Activated naive CD8-positive, alpha-beta T cell (primary cell): ENCODE measurements around the gene TMEM259.

Experiments
- H3K27ac Mint-ChIP-seq: one replicate; pipeline ENCODE4 v1.8.0; 2021; ENCODE audit warnings: mixed read lengths
- H3K27me3 Mint-ChIP-seq: one replicate; pipeline ENCODE4 v1.8.0; 2021; ENCODE audit warnings: mixed read lengths
- H3K36me3 Mint-ChIP-seq: one replicate; pipeline ENCODE4 v1.8.0; 2021; ENCODE audit warnings: mixed read lengths
- H3K4me1 Mint-ChIP-seq: one replicate; pipeline ENCODE4 v1.8.0; 2021; ENCODE audit warnings: low read depth, mixed read lengths
- H3K4me3 Mint-ChIP-seq: one replicate; pipeline ENCODE4 v1.8.0; 2021; ENCODE audit warnings: mild to moderate bottlenecking, mixed read lengths
- H3K9me3 Mint-ChIP-seq: one replicate; pipeline ENCODE4 v1.8.0; 2021; ENCODE audit warnings: low read depth, mixed read lengths

The TMEM259 gene

GRCh38 chr19:1020868-1021425 lies at the start of gene TMEM259:
TMEM259 (minus strand) TSS chr19:1021123; CDS start chr19:1020996, 127 bp downstream.
- H3K4me3 Mint-ChIP-seq = peak within 1 kb of the TSS; percentile 93
- H3K9me3 Mint-ChIP-seq = no peaks in the 10 kb centered on the region
- no peaks in the 10 kb centered on the region for H3K36me3 Mint-ChIP-seq
- H3K27ac Mint-ChIP-seq = peak within 1 kb of the TSS; percentile 99
- no peaks in the 10 kb centered on the region for H3K27me3 Mint-ChIP-seq
- H3K4me1 Mint-ChIP-seq = peaks cover 33% of the 10 kb centered on the region

GRCh38 chr19:1070576-1070930 lies 49.6 kb upstream of the TMEM259 start:
- H3K27ac Mint-ChIP-seq = no peak overlapping the region
- no peaks in the 10 kb centered on the region for H3K9me3 Mint-ChIP-seq
- H3K4me3 Mint-ChIP-seq = peak overlapping the region; percentile 13
- H3K36me3 Mint-ChIP-seq = peaks cover 9% of the 10 kb centered on the region
- peaks cover 47% of the 10 kb centered on the region for H3K4me1 Mint-ChIP-seq
- H3K27me3 Mint-ChIP-seq = no peaks in the 10 kb centered on the region

GRCh38 chr19:1069009-1069779 lies 48.3 kb upstream of the TMEM259 start:
- H3K4me1 Mint-ChIP-seq = peaks cover 52% of the 10 kb centered on the region
- H3K27me3 Mint-ChIP-seq = no peaks in the 10 kb centered on the region
- H3K27ac Mint-ChIP-seq = peak overlapping the region; percentile 96
- no peaks in the 10 kb centered on the region for H3K9me3 Mint-ChIP-seq
- peaks cover 9% of the 10 kb centered on the region for H3K36me3 Mint-ChIP-seq
- H3K4me3 Mint-ChIP-seq = peak overlapping the region; percentile 91

- H3K9me3 Mint-ChIP-seq = no peaks in the 10 kb centered on the region
- H3K4me1 Mint-ChIP-seq = peaks cover 49% of the 10 kb centered on the region
Measured at GRCh38 chr19:1068009-1069001, 47.4 kb upstream of the TMEM259 start.

GRCh38 chr19:1067341-1067957 lies 46.5 kb upstream of the TMEM259 start:
- Mint-ChIP-seq H3K27me3 (no peaks in the 10 kb centered on the region), H3K9me3 (no peaks in the 10 kb centered on the region), H3K27ac (peak overlapping the region; percentile 64), H3K4me1 (peaks cover 41% of the 10 kb centered on the region), H3K36me3 (peaks cover 9% of the 10 kb centered on the region), H3K4me3 (peak overlapping the region; percentile 91)

More at GRCh38 chr19:1068009-1069001, 47.4 kb upstream of the TMEM259 start:
- Mint-ChIP-seq H3K27ac (peak overlapping the region; percentile 96), H3K27me3 (no peaks in the 10 kb centered on the region), H3K4me3 (peak overlapping the region; percentile 91), H3K36me3 (peaks cover 9% of the 10 kb centered on the region)

- H3K4me3 Mint-ChIP-seq = peak within 1 kb of the TSS; percentile 91
- H3K9me3 Mint-ChIP-seq = no peaks in the 10 kb centered on the region
- no peaks in the 10 kb centered on the region for H3K27me3 Mint-ChIP-seq
- peaks cover 35% of the 10 kb centered on the region for H3K4me1 Mint-ChIP-seq
- H3K36me3 Mint-ChIP-seq = peaks cover 8% of the 10 kb centered on the region
- peak within 1 kb of the TSS; percentile 64 for H3K27ac Mint-ChIP-seq
Measured at GRCh38 chr19:1066748-1067340, 45.9 kb upstream of the TMEM259 start, which contains the start of gene ARHGAP45. ARHGAP45 (plus strand) TSS chr19:1067167; CDS start chr19:1067406, 239 bp downstream.

GRCh38 chr19:1066251-1066747 lies 45.4 kb upstream of the TMEM259 start:
- H3K36me3 Mint-ChIP-seq = peaks cover 5% of the 10 kb centered on the region
- no peaks in the 10 kb centered on the region for H3K9me3 Mint-ChIP-seq
- H3K27ac Mint-ChIP-seq = no peak overlapping the region
- no peaks in the 10 kb centered on the region for H3K27me3 Mint-ChIP-seq
- peaks cover 32% of the 10 kb centered on the region for H3K4me1 Mint-ChIP-seq
- no peak overlapping the region for H3K4me3 Mint-ChIP-seq

- Mint-ChIP-seq H3K4me3 (peak overlapping the region; percentile 63), H3K27ac (no peak overlapping the region), H3K36me3 (peaks cover 5% of the 10 kb centered on the region), H3K27me3 (no peaks in the 10 kb centered on the region), H3K4me1 (peaks cover 32% of the 10 kb centered on the region), H3K9me3 (no peaks in the 10 kb centered on the region)
Measured at GRCh38 chr19:1065606-1066109, 44.7 kb upstream of the TMEM259 start.

- Mint-ChIP-seq H3K4me1 (peaks cover 30% of the 10 kb centered on the region), H3K27ac (no peak overlapping the region), H3K4me3 (peak overlapping the region; percentile 63), H3K36me3 (peaks cover 5% of the 10 kb centered on the region), H3K9me3 (no peaks in the 10 kb centered on the region), H3K27me3 (no peaks in the 10 kb centered on the region)
Measured at GRCh38 chr19:1064661-1065605, 44.0 kb upstream of the TMEM259 start.

- peaks cover 5% of the 10 kb centered on the region for H3K36me3 Mint-ChIP-seq
- H3K4me3 Mint-ChIP-seq = no peak overlapping the region
- H3K9me3 Mint-ChIP-seq = no peaks in the 10 kb centered on the region
- no peak overlapping the region for H3K27ac Mint-ChIP-seq
- peaks cover 24% of the 10 kb centered on the region for H3K4me1 Mint-ChIP-seq
- H3K27me3 Mint-ChIP-seq = no peaks in the 10 kb centered on the region
Measured at GRCh38 chr19:1063909-1064660, 43.2 kb upstream of the TMEM259 start.

- no peak overlapping the region for H3K27ac Mint-ChIP-seq
- H3K4me3 Mint-ChIP-seq = no peak overlapping the region
Measured at GRCh38 chr19:1063030-1063908, 42.3 kb upstream of the TMEM259 start.

More at GRCh38 chr19:1063030-1063908, 42.3 kb upstream of the TMEM259 start:
- H3K36me3 Mint-ChIP-seq = peaks cover 2% of the 10 kb centered on the region
- peaks cover 20% of the 10 kb centered on the region for H3K4me1 Mint-ChIP-seq
- H3K27me3 Mint-ChIP-seq = no peaks in the 10 kb centered on the region
- H3K9me3 Mint-ChIP-seq = no peaks in the 10 kb centered on the region
